ENCODE measurements around the gene DPAGT1.

DNA sequence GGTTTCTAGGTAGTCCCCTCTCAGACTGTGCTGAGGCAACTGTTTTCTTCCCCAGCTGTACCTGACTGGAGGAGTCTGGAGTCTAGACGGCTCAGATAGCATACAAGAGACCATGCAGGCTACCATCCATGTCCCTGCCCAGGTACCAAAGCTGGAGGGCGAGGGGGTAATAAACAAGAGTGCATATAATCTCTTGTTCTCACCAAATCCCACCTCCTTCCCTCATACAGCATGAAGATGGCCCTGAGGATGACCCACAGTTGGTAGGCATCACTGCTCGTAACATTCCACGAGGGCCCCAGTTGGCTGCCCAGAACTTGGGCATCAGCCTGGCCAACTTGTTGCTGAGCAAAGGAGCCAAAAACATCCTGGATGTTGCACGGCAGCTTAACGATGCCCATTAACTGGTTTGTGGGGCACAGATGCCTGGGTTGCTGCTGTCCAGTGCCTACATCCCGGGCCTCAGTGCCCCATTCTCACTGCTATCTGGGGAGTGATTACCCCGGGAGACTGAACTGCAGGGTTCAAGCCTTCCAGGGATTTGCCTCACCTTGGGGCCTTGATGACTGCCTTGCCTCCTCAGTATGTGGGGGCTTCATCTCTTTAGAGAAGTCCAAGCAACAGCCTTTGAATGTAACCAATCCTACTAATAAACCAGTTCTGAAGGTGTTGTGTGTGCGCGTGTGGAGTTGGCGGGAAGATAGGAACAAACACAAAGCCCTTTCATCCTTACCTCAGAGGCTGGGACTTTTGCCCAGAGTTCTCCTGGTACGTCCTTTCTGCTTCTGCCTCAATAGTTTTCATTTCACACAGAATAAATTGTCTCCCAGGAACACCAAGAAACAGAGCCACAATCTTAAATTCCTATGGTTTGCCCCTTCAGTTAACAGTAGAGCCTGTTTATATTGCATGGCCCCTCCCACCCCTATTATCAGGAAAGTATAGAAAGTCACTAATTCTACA, 8.5 kb downstream of the DPAGT1 start:
- TF ChIP-seq, protein P1, sequence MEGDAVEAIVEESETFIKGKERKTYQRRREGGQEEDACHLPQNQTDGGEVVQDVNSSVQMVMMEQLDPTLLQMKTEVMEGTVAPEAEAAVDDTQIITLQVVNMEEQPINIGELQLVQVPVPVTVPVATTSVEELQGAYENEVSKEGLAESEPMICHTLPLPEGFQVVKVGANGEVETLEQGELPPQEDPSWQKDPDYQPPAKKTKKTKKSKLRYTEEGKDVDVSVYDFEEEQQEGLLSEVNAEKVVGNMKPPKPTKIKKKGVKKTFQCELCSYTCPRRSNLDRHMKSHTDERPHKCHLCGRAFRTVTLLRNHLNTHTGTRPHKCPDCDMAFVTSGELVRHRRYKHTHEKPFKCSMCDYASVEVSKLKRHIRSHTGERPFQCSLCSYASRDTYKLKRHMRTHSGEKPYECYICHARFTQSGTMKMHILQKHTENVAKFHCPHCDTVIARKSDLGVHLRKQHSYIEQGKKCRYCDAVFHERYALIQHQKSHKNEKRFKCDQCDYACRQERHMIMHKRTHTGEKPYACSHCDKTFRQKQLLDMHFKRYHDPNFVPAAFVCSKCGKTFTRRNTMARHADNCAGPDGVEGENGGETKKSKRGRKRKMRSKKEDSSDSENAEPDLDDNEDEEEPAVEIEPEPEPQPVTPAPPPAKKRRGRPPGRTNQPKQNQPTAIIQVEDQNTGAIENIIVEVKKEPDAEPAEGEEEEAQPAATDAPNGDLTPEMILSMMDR (IDR thresholded peaks at IDR 0.05), result no peak
- no peak for TF ChIP-seq POLR2A (IDR thresholded peaks at IDR 0.05)

Data from adrenal gland (tissue), 5 donors.